Colonic mucosa (tissue), 4 donors: ENCODE results near the gene VWA1. TPM values are rescaled to one million over a fixed set of nuclear protein-coding genes. Genes with fewer than 3 reads are reported as not detected.
"Not testable (repeated sequence)": the region's sequence is repeated elsewhere in the genome, so short reads cannot be mapped to it uniquely, and the experiment has no call there.

Experiments used
- DNase-seq: peaks from one replicate; pipeline ENCODE4 v3.0.0-alpha.2; 2020
- H3K27ac ChIP-seq: fragments of 200-600 bp; one replicate; pipeline ENCODE4 v1.8.0; 2021
- H3K27me3 ChIP-seq: fragments of 200-600 bp; one replicate; pipeline ENCODE4 v1.8.0; 2021
- H3K36me3 ChIP-seq: fragments of 200-600 bp; one replicate; pipeline ENCODE4 v1.8.0; 2021
- H3K4me1 ChIP-seq: fragments of 200-600 bp; one replicate; pipeline ENCODE4 v1.8.0; 2021; ENCODE audit warnings: mild to moderate bottlenecking
- H3K4me3 ChIP-seq: fragments of 200-600 bp; one replicate; pipeline ENCODE4 v1.8.0; 2021
- H3K9ac ChIP-seq, 2 donors: one replicate each; pipeline ENCODE4 v1.7.0; 2013; ENCODE audit warnings: control low read depth in 2 of 2, low read depth in 2 of 2, low read length in 2 of 2
- H3K9me3 ChIP-seq: fragments of 200-600 bp; one replicate; pipeline ENCODE4 v1.8.0; 2021
- CTCF ChIP-seq: fragments of 200-600 bp; IDR thresholded peaks from one replicate; pipeline ENCODE4 v1.8.0; 2022; ENCODE audit warnings: antibody characterized with exemption, mild to moderate bottlenecking
- intact Hi-C: fragments of 100-400 bp; cut with DNase I; formaldehyde crosslinking; loops from one replicate; pipeline ENCODE4 v1.14.1; 2022
- total RNA-seq, 2 donors: library from RNA; stranded (reverse); fragmentation: NEBNext Ultra II Directional in 1 of 2; extraction: Animal tissue kit (Norgen Biotek cat#: 25700) in 1 of 2; gene quantifications; one replicate each; pipeline ENCODE4 v1.2.1, GENCODE V29; 2021
- donor health status: healthy.
- donor health status: DM: no; HTN: no; CAD: no.
- donor health status: DM: no; HTN: no; CAD: no.

The VWA1 gene
- total RNA-seq, 2 donors from 2014 or later: 43.5 to 74.0 TPM

GRCh38 chr1:1415751-1416150 is 19.7 kb upstream of the VWA1 start:
- Histone ChIP-seq H3K27ac (no peak overlapping the region), H3K4me3 (no peak overlapping the region), H3K27me3 (no peaks in the 10 kb centered on the region), H3K36me3 (no peaks in the 10 kb centered on the region), H3K9me3 (no peaks in the 10 kb centered on the region), H3K4me1 (no peaks in the 10 kb centered on the region), H3K9ac (no peak overlapping the region)
- DNase-seq: no peak
- TF ChIP-seq CTCF: no peak
- intact Hi-C loops: no loop called here

- DNase-seq, H3K36me3 ChIP-seq, H3K9ac ChIP-seq, H3K27ac ChIP-seq, H3K4me1 ChIP-seq, H3K4me3 ChIP-seq, H3K27me3 ChIP-seq, H3K9me3 ChIP-seq, intact Hi-C loops: not testable (repeated sequence)
These were observed 18.1 kb upstream of the VWA1 start for GRCh38 chr1:1417396-1417795.

- intact Hi-C loops, H3K4me1 ChIP-seq, DNase-seq: not testable (repeated sequence)
These were observed 17.5 kb upstream of the VWA1 start for GRCh38 chr1:1417825-1418463.

GRCh38 chr1:1418464-1419362 is 16.8 kb upstream of the VWA1 start:
- Histone ChIP-seq H3K4me1 (no peaks in the 10 kb centered on the region), H3K9ac (no peak overlapping the region), H3K36me3 (no peaks in the 10 kb centered on the region), H3K9me3 (no peaks in the 10 kb centered on the region), H3K27me3 (no peaks in the 10 kb centered on the region), H3K27ac (peak overlapping the region; percentile 40), H3K4me3 (no peak overlapping the region)
- intact Hi-C loops: no loop called here
- no peak for TF ChIP-seq CTCF
- DNase-seq: no peak

More at GRCh38 chr1:1417825-1418463, 17.5 kb upstream of the VWA1 start:
- H3K4me3 ChIP-seq, H3K9me3 ChIP-seq, H3K27me3 ChIP-seq, H3K36me3 ChIP-seq, H3K27ac ChIP-seq, H3K9ac ChIP-seq: not testable (repeated sequence)

GRCh38 chr1:1419363-1419812 is 16.1 kb upstream of the VWA1 start:
- no peak for DNase-seq
- Histone ChIP-seq H3K4me1 (no peaks in the 10 kb centered on the region), H3K36me3 (no peaks in the 10 kb centered on the region), H3K27me3 (no peaks in the 10 kb centered on the region), H3K9me3 (no peaks in the 10 kb centered on the region), H3K9ac (peak overlapping the region in 1 of 2 donors; percentile 66), H3K4me3 (peak overlapping the region; percentile 22), H3K27ac (peak overlapping the region; percentile 40)
- intact Hi-C loops: no loop called here
- no peak for TF ChIP-seq CTCF

- Histone ChIP-seq H3K4me3 (peak overlapping the region; percentile 22), H3K9ac (peak overlapping the region in 1 of 2 donors; percentile 66), H3K9me3 (no peaks in the 10 kb centered on the region), H3K4me1 (no peaks in the 10 kb centered on the region), H3K27me3 (no peaks in the 10 kb centered on the region), H3K27ac (peak overlapping the region; percentile 40), H3K36me3 (no peaks in the 10 kb centered on the region)
- no peak for TF ChIP-seq CTCF
- no peak for DNase-seq
- intact Hi-C loops: no loop called here
These were observed 15.5 kb upstream of the VWA1 start for GRCh38 chr1:1419813-1420653.
